ENCODE measurements around the gene ZMYND19.
A peak's percentile ranks its signal among the peaks of the same experiment; 100 is the strongest.
"Not testable (repeated sequence)": the region's sequence is repeated elsewhere in the genome, so short reads cannot be mapped to it uniquely, and the experiment has no call there.

Gene ZMYND19

DNA sequence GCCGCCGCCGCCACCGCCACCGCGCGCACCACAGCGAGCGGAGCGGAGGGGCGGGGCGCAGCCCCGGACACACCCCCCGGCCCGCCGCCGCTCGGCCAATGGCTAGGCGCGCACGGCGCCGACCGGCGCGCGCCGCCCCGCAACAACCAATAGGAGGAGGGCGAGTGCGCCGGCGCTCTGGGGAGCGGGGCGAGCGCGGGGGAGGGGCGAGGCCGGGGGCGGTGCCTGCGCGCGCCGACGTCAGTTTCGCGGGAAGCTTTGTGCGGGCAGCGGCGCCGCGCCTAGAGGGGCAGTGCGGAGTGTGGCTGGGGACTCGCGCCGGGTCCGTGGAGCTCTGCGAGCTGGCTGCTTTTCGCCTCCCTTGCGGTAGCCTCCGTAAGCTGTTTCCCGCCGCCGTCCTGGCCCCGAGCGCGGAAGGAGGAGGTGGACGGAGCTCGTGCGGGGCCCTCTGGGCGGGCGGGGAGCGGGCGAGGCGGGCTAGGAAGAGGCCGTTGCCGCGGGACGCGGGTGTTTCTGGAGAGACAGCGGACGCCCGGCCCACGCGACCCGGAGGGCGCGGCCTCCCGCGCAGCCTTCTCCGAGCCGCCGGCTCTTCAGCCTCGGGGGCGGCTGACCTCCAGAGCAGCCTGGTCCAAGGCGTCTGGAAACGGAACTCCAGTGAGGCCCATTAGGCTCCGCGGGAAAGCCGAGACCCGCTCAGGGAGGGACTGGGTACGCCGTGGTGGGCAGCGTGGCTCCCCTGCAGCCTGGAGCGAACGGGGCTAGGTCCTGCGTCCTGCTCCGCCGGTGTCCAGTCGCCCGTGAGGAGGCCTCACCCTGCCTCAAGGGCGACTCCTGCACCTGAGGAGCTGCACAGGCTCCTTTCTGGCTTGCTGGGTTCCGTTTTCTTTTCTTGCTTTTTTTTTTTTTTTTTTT lies at the start of gene ZMYND19:
ZMYND19 (minus strand) TSS at position 44 of the 915 bp plus-strand sequence. CDS start 249 bp downstream, outside the sequence.
- DNase-seq (ENCODE audit: low read depth in 2 of 2): peak; percentile 66 to 67

DNA sequence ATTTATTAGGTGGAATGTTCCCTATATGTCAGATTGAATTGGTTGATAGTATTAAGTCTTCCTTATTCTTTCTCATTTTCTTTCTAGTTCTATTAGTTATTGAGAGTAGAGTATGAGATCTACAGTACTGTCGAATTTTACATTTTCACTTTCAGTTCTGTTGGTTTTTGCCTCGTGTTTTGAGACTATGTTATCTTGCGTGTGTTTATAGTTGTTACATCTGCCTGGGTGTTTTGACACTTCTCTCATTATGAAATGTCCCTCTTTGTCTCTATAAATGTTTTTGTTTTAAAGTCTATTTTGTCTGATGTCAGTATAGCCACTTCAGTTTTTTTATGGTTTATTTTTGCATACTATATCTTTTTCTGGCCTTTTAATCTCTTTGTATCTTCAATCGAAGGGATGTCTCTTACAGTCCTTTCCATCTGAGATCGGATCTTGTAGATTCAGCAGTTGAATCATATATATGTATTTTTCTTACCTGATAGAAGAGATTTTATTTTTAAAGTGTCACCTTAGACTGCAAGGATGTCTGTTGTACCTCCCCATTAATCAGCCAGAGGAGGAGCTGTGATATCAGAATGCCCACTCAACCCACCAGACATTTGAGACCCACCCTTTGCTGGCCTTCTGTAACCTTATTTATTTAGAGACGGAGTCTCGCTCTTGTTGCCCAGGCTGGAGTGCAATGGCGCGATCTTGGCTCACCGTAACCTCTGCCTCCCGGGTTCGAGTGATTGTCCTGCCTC lies 49.2 kb upstream of the ZMYND19 start:
- no peak for DNase-seq (ENCODE audit: low read depth in 2 of 2)

DNA sequence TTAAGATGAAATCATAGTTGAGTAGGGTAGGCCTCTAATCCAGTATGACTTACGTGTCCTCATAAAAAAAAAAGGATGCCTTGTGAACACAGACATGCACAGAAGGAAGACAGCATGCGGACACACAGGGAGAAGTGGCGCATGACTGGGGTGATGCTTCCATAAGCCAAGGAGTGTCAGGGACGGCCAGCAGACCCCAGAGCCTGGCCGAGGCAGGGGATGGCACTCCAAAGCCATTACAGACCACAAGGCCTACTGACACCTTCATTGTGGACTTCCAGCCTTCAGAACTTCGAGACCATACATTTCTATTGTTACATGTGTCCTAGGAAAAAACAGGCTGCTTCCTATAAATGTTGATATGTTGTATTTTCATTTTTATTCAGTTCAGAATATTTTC lies 48.4 kb upstream of the ZMYND19 start:
- DNase-seq (ENCODE audit: low read depth in 2 of 2): no peak

DNA sequence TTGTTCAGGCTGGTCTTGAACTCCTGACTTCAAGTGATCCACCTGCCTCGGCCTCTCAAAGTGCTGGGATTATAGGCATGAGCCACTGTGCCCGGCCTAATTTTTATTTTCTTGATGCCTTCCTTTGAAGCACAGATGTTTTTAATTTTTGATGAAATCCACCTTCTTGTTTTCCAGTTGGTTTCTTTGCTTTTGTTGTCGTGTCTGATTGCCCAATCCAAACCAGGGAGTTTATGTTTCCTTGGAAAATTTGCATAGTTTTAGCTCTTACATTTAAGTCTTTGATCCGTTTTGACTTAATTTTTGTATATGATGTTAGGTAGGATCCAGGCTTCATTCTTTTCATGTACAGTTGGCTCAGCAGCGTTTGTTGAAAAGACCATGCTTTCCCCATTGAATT lies 43.7 kb upstream of the ZMYND19 start:
- DNase-seq (ENCODE audit: low read depth in 2 of 2): no peak

DNA sequence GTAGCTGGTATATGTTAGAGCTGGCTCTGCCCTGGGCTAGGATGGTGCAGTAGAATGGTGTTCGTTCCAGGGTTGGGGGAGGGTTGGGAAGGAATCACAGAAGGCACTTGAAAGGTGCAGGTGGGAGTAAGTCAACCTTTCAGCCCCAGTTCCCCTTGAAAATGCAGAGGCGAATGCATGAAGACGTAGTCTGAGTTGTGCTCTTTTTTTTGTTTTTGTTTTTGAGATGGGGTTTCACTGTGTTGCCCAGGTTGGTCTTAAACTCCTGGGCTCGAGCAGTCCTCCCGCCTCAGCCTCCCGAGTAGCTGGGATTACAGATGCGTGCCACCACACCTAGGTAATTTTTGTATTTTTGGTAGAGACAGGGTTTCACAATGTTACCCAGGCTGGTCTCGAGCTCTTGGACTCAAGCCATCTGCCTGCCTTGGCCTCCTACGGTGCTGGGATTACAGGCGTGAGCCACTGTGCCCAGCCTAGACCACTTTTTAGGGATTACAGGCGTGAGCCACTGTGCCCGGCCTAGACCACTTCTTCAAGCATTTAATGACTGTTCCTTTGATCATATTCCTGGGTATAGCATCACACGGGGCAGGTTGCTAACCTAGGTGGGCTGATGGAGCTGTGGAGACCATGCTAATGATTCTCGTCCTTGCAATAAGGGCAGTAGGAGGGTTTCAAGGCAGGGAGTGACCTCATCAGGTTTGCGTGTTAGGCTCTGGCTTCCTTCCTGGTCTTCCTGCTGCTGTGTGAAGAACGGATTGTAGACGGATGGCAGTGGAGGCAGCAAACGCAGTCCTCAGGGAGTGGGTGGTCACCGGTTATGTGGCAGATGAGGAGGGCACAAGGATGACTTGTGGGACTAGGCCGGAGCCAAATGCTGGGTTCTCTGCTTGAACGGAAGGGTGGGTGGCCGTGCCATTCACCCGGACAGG lies 42.2 kb upstream of the ZMYND19 start:
- DNase-seq (ENCODE audit: low read depth in 2 of 2): no peak

DNA sequence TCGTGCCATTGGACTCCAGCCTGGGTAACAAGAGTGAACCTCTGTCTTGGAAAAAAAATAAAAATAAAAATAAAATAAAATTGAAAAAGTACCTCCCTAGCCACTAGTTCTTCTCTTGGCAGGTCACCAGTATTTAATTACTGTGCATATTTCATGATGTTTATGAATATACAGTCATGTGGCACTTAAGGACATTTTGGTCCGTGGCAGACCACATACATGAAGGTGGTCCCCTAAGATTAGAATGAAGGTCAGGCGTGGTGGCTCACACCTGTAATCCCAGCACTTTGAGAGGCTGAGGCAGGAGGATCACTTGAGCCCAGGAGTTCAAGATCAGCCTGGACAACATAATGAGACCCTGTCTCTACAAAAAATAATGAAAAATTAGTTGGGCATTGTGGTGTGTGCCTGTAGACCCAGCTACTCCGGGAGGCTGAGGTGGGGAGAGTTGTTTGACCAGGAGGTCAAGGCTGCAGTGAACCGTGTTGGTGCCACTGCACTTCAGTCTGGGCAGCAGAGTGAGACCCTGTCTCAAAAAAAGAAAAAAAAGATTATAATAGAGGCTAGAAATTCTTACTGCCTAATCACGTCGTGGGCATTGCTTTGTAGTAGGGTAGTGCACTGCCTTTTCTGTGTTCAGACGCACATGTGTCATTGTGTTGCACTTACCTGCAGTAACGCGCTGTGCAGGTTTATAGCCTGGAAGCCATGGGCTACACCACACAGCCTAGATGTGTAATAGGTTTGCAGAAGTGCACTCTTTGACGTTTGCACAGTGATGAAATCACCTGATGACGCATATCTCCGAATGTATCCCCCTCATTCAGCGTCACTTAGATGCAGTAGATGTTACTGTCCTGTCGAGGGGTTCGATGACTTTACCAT lies 41.3 kb upstream of the ZMYND19 start:
- DNase-seq (ENCODE audit: low read depth in 2 of 2): no peak

DNA sequence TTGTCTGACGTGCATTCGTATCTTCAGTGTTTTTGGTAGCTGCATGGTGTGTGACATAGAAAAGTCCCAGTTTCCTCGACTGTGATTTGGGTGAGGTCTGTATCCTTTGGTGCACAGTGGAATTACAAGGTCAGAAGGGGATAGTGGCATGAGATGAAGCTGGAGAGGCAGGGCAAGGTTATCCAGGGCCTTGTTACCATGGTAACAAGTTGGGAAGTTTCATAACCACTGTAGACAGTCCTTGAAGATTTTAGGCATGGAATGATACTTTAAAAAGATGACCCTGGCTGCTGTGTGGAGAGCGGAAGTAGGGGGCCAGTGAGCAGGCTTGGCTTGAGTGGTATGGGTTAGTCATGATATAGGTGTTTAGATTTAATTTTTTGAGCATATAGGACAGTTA lies 40.4 kb upstream of the ZMYND19 start:
- DNase-seq (ENCODE audit: low read depth in 2 of 2): no peak

DNA sequence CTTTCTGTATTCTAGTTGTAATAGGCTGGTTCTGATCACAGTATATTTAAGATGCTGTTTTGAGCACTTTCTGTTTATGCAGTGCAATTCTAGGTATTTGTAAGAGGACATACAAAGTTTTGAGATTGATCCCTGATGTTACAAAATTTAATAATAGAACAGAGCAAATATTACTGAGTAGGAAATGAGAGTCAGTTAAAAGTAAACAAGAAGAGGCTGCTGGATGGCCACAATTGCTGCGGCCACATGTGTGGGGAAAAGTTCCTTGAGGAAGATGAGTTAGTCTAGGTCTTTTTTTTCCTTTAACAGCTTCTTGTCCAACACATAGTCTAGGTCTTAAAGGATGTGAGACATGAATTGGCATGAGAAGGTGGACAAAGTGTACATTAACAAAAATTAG lies 39.8 kb upstream of the ZMYND19 start:
- no peak for DNase-seq (ENCODE audit: low read depth in 2 of 2)

DNA sequence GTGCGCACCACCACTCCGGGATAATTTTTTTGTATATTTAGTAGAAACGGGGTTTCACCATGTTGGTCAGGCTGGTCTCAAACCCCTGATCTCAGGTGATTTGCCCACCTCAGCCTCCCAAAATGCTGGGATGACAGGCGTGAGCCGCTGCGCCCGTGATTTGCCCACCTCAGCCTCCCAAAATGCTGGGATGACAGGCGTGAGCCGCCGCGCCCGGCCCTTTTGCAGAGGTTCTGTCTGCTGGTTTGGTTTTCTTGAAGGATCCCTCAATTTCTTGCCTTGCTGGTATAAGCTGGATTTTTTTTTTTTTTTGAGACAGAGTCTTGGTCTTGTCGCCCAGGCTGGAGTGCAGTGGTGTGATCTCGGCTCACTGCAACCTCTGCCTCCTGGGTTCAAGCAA lies 37.1 kb upstream of the ZMYND19 start:
- DNase-seq (ENCODE audit: low read depth in 2 of 2): not testable (repeated sequence)

DNA sequence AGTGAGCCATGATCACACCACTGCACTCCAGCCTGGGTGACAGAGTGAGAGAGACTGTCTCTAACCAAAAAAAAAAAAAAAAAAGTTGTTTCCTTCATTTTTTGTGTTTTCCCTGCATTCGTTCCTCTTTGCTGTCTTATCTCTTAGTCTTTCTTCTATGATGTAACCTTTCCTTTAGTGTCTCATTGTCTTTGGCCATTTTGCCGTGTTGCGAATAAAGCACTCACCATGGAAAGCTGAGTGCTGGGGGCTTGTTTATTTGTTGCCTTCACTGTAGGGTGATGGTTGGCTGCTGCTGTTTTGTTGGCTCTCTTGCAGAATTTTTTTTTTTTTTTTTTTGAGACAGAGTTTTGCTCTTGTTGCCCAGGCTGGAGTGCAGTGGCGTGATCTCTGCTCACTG lies 36.2 kb upstream of the ZMYND19 start:
- DNase-seq (ENCODE audit: low read depth in 2 of 2): no peak

DNA sequence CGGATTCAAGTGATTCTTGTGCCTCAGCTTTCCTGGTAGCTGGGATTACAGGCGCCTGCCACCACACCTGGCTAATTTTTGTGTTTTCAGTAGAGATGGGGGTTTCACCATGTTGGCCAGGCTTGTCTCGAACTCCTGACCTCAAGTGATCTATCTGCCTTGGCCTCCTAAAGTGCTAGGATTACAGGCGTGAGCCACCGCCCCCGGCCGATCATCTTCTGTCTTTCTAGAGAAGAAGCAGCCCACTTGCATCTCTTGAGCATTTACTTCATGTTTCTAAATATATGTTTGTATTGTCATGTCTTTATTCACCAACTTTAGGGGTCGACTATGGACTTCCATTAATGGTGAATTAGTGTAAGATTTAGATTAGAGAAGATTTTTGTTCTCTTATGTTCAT lies 31.9 kb upstream of the ZMYND19 start:
- not testable (repeated sequence) for DNase-seq (ENCODE audit: low read depth in 2 of 2)

DNA sequence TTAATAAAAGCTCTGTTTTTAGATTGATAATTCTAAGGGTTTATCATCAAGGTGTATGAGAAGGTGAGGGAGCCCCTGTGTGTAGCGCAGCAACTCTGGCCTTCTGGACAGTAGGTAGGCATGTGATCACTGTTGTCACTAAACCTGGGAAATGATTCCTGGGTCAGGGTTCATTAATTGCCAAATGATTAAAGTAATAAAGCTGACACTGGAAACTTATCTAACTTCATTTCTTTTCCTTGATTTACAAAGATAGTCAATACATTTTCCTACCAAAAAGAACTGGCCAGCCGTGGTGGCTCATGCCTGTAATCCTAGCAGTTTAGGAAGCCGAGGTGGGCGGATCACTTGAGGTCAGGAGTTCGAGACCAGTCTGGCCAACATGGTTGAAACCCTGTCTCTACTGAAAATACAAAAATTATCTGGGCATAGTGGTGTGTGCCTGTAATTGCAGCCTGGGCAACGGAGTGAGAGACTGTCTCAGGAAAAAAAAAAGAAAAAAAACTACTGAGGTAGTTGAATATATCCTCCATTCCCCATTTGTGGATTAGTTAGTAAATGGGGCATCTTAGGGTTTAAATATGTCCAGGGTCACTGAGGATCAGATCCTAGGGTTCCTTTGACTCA lies 30.9 kb upstream of the ZMYND19 start:
- DNase-seq (ENCODE audit: low read depth in 2 of 2): no peak

DNA sequence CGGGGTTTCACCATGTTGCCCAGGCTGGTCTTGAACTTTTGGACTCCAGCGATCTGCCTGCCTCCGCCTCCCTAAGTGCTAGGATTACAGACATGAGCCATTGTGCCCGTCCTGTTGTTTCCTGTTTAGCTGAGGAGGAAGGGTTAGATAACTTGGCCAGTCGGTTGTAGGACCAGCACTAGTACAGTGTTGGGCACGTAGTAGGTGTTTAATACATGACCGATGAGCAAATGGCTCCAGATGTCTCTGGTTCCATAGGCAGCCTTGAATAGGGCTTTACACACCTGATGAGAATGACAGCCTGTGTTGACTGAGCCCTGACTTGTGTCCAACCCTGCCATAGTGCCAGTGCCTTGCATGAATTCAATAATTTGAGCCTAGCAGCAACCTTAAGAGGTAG lies 30.3 kb upstream of the ZMYND19 start:
- DNase-seq (ENCODE audit: low read depth in 2 of 2): no peak

DNA sequence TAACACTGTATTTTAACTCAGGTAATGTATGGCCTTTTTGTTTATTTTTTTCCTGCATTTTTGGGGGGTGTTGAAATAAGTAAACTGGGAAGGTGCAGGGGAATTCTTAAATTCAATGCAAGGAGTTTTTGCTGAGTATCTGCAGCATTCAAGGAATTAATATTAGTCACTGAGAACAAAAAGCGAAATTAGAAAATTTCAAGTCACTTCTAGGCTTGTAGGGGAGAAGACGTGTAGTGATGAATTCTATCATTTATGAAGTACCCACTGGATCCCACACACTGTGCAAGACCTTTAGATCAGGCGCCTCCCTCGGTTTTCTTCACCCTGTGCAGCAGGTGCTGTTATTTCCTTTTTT lies 29.7 kb upstream of the ZMYND19 start:
- DNase-seq (ENCODE audit: low read depth in 2 of 2): no peak

DNA sequence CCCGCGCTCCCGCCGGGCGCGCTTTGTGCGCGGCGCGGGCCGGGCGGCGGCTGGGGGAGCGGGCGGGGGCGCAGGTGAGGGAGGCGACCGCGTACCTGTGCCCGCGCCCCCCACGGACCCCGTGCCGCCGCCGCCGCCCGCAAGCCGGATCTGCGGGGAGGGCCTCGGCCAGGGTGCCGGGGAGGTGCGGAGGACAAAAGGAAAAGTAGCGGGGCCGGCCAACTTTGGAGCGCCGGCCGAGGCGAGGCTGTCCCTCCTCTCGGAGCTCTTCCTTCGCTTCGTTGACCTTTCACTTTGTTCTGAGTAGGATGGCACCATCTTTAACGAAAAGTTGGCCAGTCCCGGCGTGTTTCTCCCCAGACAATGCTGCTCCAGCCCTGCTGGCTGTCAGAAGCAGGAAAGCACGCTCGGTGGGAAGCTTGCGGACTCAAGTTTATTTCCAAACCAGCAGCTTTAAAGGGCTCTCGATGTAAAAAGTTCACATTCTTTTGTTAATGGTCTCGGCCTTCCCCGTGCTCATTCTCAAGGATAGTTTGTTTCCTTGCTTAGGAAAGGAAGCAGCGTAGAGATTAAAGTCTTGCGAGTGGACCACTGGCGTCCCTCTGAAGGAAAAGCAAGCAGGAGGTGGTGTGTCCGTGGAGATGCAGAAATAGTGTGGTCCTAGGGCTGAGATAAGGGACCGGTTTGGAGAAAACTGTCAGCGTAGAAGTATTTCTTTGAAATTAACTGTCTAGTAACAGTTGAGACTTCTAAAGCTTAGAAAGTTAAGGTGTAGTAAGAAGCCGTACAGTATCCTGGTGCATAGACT lies 29.1 kb upstream of the ZMYND19 start:
- DNase-seq (ENCODE audit: low read depth in 2 of 2): no peak

DNA sequence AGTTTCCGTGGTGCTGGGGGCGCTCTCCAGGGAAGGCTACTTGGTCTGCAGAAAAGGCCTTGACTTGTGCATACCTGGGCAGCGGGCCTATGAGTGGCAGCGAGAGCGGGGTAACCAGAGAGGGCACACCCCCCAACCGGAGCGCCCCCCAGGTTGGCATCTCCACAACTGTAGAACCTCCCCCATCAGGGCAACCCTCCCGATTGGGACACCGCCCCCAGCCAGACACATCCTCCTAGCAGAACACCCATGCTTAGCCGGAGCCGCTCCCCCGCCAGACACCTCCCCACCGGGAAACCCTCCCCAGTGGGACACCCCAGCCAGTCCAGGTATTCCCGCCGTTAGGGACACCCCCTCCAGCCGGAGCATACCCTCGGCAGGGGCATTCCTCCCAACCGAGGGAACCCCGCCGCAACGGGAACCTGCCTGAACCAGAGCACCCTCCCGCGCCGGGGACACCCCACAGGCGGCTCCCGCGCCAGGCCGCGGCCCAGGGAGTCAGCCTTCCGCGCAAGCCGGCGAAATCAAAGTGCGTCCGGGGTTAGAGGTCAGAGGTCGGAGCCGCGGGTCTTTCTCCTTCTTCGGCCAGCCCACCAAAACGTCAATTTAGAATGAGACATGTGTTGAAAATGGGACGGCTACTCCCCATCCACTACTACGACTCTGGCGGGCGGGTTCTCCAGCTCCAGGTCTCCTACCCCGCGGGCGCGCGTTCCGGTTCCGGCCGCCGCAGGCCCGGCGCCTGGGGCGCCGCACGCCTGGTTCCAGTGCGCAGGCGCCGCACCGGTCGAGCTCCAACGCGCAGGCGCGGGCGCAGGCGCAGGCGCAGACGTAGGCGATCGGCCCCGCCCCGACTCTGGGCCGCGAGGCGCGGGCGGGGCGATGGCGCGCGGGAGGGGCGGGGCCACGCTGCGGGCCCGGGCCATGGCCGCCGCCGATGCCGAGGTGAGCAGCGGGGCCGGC lies 28.1 kb upstream of the ZMYND19 start, which contains the start of gene EHMT1:
EHMT1 (plus strand) TSS at position 901 of the 963 bp plus-strand sequence; CDS start at position 925, 24 bp downstream.
- DNase-seq (ENCODE audit: low read depth in 2 of 2): peak; percentile 64 to 72

DNA sequence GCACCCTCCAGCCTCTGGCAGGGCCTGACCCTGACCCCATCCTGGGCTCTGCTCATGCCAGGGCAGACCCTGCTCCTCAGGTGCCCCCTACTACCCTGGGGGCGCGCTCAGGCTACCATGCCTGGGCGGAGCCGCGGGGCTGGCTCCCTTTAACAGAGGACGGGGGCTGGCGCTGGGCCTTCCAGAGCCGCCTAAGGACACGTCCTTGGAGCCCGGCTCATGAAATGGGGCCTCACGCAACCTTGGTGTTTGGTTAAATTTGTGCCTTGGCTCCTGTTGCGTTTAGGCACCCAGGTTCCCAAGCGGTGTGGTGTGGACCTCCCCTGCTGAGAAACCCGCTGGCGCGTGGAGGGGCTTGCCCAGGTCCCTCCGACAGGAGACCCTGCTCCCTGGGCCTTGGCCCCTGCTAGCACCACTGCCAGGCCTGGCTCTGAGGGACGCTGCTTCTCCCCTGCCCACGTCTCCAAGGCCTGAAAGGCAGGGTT lies 25.1 kb upstream of the ZMYND19 start:
- DNase-seq (ENCODE audit: low read depth in 2 of 2): no peak

Data from fibroblast of skin of left biceps (primary cell).